ENCODE data around the gene EXOSC2. TPM values are rescaled to one million over a fixed set of nuclear protein-coding genes. Genes with fewer than 3 reads are reported as not detected.

The EXOSC2 gene
- total and polyA plus RNA-seq, 2 of the 13 experiments (the other 11 are each of a cell fraction or from before 2014, with no cell fraction given): 27.5 to 63.8 TPM

DNA sequence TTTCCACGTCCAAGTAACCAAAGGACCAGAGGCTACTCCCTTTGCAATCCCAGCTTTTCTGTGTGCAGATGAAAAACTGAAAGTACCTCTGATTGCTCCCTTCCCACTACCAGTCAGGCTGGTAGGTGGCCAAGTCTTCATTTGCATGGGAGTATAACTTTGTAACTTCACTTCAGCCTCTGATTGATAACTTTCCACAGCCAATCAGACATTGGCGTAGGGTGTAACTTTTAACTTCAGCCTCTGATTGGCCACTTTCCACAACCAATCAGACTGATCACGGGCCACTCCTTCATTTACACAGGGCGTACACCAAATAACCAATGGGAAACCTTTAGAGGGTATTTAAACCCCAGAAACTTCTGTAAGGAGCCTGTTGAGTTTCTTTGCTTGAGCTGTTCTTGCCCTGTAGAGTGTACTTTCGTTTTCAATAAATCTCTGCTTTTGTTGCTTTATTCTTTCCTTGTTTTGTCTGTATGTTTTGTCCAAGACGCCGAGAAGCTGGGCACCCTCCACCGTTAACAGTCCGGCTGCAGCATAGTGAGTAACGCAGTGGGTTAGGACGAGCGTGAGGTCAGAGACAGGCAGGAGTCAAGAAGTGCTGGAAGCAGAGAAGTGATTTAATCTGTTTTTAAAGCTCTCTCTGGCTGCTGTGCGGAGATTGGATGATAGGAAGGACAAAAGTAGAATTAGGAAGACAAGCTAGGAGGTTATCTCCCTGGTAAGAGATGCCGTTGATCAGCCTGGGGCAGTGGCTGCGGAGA, 3.5 kb upstream of the EXOSC2 start (continued):
- TF ChIP-seq, protein P1, sequence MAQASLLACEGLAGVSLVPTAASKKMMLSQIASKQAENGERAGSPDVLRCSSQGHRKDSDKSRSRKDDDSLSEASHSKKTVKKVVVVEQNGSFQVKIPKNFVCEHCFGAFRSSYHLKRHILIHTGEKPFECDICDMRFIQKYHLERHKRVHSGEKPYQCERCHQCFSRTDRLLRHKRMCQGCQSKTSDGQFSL (CRISPR knock-in tag; IDR thresholded peaks at IDR 0.05): no peak
- peak; percentile 41; the same call in 1 of the 2 replicates for TF ChIP-seq ZNF230 (CRISPR knock-in tag; IDR thresholded peaks at IDR 0.05)
- TF ChIP-seq, protein P2, sequence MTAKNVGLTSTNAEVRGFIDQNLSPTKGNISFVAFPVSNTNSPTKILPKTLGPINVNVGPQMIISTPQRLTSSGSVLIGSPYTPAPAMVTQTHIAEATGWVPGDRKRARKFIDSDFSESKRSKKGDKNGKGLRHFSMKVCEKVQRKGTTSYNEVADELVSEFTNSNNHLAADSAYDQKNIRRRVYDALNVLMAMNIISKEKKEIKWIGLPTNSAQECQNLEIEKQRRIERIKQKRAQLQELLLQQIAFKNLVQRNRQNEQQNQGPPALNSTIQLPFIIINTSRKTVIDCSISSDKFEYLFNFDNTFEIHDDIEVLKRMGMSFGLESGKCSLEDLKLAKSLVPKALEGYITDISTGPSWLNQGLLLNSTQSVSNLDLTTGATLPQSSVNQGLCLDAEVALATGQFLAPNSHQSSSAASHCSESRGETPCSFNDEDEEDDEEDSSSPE (CRISPR knock-in tag; IDR thresholded peaks at IDR 0.05): 0 out of 2 replicates have a peak, but pooled peaks have one; percentile 43
- TF ChIP-seq NFIB (CRISPR knock-in tag; IDR thresholded peaks at IDR 0.05; ENCODE audit: borderline replicate concordance): no peak
- TF ChIP-seq JDP2 (CRISPR knock-in tag; IDR thresholded peaks at IDR 0.05; ENCODE audit: borderline replicate concordance): no peak
- TF ChIP-seq ZC3H4 (CRISPR knock-in tag; IDR thresholded peaks at IDR 0.05; ENCODE audit: borderline replicate concordance): no peak
- no peak for TF ChIP-seq PCBP1 (IDR thresholded peaks at IDR 0.05; ENCODE audit: borderline replicate concordance, low read depth, low read length)
- TF ChIP-seq, protein P3, sequence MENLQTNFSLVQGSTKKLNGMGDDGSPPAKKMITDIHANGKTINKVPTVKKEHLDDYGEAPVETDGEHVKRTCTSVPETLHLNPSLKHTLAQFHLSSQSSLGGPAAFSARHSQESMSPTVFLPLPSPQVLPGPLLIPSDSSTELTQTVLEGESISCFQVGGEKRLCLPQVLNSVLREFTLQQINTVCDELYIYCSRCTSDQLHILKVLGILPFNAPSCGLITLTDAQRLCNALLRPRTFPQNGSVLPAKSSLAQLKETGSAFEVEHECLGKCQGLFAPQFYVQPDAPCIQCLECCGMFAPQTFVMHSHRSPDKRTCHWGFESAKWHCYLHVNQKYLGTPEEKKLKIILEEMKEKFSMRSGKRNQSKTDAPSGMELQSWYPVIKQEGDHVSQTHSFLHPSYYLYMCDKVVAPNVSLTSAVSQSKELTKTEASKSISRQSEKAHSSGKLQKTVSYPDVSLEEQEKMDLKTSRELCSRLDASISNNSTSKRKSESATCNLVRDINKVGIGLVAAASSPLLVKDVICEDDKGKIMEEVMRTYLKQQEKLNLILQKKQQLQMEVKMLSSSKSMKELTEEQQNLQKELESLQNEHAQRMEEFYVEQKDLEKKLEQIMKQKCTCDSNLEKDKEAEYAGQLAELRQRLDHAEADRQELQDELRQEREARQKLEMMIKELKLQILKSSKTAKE (CRISPR knock-in tag; IDR thresholded peaks at IDR 0.05; ENCODE audit: borderline replicate concordance): no peak
- TF ChIP-seq, protein P4, sequence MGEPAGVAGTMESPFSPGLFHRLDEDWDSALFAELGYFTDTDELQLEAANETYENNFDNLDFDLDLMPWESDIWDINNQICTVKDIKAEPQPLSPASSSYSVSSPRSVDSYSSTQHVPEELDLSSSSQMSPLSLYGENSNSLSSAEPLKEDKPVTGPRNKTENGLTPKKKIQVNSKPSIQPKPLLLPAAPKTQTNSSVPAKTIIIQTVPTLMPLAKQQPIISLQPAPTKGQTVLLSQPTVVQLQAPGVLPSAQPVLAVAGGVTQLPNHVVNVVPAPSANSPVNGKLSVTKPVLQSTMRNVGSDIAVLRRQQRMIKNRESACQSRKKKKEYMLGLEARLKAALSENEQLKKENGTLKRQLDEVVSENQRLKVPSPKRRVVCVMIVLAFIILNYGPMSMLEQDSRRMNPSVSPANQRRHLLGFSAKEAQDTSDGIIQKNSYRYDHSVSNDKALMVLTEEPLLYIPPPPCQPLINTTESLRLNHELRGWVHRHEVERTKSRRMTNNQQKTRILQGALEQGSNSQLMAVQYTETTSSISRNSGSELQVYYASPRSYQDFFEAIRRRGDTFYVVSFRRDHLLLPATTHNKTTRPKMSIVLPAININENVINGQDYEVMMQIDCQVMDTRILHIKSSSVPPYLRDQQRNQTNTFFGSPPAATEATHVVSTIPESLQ (CRISPR knock-in tag; conservative IDR thresholded peaks at IDR 0.05): no peak
- TF ChIP-seq ZNF816 (CRISPR knock-in tag; IDR thresholded peaks at IDR 0.05; ENCODE audit: borderline replicate concordance): no peak
- no peak; the same call in 1 of the 2 replicates for TF ChIP-seq SP140L (CRISPR knock-in tag; IDR thresholded peaks at IDR 0.05; ENCODE audit: borderline replicate concordance)
- TF ChIP-seq, protein P5, sequence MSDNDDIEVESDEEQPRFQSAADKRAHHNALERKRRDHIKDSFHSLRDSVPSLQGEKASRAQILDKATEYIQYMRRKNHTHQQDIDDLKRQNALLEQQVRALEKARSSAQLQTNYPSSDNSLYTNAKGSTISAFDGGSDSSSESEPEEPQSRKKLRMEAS (IDR thresholded peaks at IDR 0.05): no peak
- no peak for TF ChIP-seq ZSCAN31 (CRISPR knock-in tag; IDR thresholded peaks at IDR 0.05; ENCODE audit: low read depth)
- no peak for TF ChIP-seq HMG20A (CRISPR knock-in tag; IDR thresholded peaks at IDR 0.05; ENCODE audit: borderline replicate concordance)
- no peak for TF ChIP-seq U2AF1 (optimal IDR thresholded peaks at IDR 0.05; ENCODE audit: low read depth, low read length)
- TF ChIP-seq ZNF430 (CRISPR knock-in tag; IDR thresholded peaks at IDR 0.05): 0 out of 2 replicates have a peak, but pooled peaks have one; percentile 29
- TF ChIP-seq ZFP82 (CRISPR knock-in tag; IDR thresholded peaks at IDR 0.05; ENCODE audit: borderline replicate concordance): no peak
- TF ChIP-seq, protein P6, sequence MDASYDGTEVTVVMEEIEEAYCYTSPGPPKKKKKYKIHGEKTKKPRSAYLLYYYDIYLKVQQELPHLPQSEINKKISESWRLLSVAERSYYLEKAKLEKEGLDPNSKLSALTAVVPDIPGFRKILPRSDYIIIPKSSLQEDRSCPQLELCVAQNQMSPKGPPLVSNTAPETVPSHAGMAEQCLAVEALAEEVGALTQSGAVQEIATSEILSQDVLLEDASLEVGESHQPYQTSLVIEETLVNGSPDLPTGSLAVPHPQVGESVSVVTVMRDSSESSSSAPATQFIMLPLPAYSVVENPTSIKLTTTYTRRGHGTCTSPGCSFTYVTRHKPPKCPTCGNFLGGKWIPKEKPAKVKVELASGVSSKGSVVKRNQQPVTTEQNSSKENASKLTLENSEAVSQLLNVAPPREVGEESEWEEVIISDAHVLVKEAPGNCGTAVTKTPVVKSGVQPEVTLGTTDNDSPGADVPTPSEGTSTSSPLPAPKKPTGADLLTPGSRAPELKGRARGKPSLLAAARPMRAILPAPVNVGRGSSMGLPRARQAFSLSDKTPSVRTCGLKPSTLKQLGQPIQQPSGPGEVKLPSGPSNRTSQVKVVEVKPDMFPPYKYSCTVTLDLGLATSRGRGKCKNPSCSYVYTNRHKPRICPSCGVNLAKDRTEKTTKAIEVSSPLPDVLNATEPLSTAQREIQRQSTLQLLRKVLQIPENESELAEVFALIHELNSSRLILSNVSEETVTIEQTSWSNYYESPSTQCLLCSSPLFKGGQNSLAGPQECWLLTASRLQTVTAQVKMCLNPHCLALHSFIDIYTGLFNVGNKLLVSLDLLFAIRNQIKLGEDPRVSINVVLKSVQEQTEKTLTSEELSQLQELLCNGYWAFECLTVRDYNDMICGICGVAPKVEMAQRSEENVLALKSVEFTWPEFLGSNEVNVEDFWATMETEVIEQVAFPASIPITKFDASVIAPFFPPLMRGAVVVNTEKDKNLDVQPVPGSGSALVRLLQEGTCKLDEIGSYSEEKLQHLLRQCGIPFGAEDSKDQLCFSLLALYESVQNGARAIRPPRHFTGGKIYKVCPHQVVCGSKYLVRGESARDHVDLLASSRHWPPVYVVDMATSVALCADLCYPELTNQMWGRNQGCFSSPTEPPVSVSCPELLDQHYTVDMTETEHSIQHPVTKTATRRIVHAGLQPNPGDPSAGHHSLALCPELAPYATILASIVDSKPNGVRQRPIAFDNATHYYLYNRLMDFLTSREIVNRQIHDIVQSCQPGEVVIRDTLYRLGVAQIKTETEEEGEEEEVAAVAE (CRISPR knock-in tag; IDR thresholded peaks at IDR 0.05; ENCODE audit: borderline replicate concordance): peak; percentile 91
